Endothelial cell of hepatic sinusoid (primary cell): ENCODE results near the gene PDE1C.

Experiments used
- in situ Hi-C: cut with HindIII; loops from 2 replicates; pipeline ENCODE4 v1.10.0; 2017; ENCODE audit warnings: low sequenced_read_pairs

The PDE1C gene

DNA sequence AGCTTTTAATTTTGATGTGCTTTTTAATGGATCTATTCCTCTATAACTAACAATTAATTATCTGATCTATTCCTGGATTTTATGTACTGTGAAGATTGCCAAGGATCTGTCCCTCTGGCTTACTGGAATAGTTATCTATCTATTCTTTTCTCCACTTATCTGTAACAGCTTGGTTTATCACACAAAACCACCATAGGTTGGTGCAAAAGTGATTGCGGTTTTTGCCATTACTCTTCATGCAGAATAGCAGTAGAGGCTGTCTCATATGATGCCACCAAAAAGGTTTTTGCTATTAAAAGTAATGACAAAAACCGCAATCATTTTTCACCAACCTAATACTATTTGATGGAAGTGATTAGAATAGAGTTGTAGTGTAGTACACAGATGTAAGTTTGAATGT, 115.7 kb downstream of the PDE1C start:
- in situ Hi-C loops = no loop called here

DNA sequence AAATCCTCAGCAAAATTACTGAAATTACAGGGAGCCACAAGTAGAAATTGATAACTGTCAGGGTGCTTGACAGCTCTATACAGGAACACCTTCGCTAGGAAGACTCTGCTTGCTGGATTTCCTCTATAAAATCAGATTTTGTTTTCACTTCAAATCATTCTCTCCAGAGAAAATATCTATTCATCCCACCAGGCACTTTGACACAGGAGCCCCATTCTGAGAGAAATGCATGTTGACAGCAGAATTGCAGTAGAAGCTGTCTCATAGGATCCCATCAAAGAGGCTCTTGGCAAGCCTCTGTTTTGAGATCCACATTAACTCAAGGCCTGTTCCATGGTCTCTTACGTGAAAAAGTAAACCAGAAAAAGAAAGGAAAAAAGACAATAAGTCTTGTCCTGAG, 116.8 kb downstream of the PDE1C start:
- in situ Hi-C loops = no loop called here

DNA sequence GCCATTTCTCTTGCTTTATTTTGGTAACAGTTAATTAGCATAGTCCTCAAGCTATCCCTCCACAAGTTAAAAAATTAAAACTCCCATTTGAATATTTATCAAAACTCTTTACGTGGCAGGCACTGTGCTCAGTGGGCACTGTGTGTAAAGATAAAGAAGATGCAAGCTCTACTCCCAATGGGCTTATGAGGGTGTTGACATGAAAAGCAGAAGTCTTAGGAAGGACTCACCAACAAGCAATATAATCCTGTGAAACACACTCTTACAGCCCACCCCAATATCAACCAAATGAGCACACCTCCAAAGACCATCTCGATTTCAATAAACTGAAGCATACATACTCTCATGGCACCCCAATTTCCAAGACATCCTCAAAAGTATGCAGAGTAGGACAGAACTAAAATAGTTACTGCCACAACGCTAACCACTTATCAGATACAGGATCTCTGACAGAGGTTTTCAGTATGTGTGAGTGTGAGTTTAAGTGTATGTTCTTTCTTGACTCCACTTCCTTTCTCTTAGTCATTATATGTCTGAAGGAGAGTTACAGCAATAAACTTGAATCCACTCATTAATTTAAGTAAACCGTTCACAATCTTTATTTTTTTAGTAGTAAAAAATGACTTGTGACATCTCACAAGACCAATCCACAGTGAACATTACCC, 120.0 kb downstream of the PDE1C start:
- in situ Hi-C loops = no loop called here

DNA sequence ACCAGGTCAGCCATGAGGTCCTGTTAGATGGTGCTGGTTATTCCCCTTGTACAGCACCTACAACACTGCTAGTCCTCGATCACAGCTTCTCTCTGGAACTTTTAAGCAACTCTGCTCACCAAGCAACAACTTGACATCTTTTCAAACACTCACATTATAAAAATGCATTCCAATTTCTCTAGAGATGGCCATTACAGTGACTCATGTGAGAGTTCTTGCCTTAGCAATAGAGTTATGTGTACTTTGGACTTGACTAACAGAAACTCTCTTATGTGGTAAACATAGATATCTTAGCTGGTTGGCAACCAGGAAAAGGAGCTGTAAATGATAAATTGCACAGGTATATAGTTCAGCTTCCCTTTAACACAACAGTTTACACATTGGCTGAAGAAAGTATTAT, 122.2 kb downstream of the PDE1C start:
- in situ Hi-C loops = loop anchor here (10.0 kb wide), 1 partner anchor 507 kb away; no protein-coding TSS in a partner anchor

DNA sequence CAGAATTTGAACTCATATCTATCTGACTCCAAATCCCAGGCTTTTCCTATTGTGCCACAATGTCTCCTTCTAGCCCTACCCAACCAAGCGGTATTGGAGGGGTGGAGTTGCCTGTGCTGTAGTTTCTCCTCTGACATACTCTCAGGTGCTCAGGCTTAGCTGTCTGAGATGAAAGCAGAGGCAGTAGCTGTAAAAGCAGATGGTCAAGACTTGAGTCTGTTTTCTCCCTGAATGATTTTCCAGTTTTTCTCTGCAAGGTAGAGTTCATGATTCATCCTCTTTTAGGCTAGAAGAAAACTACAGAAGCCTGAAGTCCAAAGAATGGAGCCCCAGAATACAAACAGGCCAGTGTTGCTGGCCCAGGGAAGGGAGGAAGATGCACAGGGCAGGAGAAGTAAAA, 130.0 kb downstream of the PDE1C start:
- in situ Hi-C loops = loop anchor here (5.0 to 10.0 kb wide), 2 partner anchors 42 to 515 kb away; no protein-coding TSS in a partner anchor

DNA sequence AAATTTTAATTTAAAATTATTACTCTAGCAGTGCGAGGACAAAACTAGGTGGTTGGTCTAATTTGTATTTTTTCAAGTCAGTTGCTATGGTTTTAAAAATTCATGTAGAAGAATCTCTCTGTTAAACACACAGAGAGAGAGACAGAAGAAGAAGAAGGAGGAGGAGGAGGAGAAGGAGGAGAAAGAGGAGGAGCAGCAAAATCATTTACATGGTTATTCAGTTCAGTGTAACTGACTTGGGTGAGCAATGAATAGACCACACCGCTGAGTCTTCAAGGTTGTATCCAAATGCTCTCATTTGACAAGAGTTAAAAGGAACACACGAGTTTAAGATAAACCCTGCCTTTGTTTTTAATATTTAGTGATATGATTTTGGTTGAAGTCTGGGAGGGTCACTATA, 131.1 kb downstream of the PDE1C start:
- in situ Hi-C loops = no loop called here

DNA sequence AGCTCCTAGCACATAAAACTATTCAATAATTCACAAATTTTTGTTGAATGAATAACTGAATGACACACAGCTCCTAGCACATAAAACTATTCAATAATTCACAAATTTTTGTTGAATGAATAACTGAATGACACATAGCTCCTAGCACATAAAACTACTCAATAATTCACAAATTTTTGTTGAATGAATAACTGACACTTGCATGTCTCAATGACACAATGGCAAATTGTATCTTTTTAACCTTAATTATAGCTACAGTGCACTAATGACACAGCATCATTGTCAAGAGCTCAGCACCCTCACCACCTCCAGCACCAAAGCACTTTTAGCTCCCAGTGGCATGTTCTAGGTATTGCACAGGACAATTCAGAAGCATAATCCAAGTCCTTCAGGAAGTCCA, 131.6 kb downstream of the PDE1C start:
- in situ Hi-C loops = no loop called here

DNA sequence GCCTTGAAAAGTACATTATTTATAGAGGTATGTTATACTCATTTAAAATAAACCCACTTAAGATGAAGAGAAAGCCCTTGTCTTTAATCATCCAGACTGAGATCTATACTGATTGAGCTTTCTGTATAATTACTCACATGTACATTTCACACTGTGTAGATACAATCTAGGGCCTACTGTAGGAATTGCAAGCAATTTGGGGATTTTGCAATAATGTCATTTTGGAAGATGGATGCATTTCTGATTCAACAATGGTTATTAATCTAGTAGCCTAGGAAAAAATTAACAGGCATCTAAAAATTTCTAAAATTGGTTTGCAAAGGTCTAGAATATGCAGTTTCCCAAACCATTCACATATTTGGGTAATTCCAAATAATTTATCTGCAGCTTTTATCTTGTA, 132.2 kb downstream of the PDE1C start:
- in situ Hi-C loops = no loop called here

DNA sequence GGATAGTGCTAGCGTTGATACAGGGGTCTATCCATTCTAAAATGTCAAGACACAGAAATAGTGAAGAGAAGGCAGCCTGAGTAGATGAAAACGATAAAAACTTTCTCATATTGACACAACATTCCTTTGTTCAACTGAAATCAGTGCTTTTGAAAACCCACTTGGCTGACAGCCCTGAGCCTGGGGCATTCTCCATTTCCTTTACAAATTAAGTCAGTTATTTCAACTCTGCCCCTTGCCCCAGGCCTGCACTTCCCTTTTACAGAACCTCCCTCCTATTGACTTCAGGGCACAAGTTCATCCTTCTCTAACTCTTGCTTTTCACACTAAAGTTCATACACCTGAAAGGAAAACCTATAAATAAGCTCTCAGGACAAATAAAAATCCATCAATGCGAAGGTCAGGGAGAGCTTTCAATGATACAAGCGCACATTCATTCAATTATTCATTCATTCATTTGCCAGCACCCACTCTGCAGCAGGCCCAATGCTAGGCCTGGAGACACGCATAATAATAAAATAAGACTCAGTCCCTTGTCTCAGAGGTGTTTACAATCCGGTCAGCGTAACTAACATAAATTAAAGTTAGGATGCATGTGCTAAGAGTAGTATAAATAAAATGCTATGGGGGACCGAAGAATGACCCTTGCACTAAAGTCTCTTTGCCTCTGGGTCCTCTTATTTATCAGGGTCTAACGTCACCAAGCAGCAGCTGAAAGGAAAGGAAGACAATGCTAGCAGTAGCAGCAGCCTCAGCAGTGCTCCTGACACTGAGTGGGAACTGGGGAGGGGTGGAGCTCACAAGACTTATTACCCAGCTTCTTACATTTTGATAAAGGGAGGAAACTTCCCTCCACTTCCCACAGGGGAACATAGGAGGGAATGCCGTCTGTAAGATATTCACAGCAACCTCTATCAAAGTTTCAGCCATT, 134.8 kb downstream of the PDE1C start:
- in situ Hi-C loops = no loop called here

DNA sequence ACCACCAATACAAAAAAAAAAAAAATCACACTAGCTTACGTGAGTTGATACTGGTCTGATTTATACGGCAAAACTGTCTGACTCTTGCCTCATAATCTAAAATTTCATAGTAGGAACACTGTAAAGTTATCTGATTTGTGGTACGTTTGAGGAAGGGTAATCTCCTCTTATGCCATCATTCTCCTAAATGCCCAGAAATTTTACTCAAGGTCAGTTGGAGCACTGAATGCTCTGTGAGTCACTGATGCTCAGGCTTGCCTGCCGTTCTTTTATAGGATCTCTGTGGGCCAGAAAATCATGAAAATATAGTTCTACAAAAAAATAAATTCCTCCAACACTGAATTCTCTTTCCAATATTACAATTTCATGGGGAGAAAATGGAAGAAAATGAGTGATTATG, 135.7 kb downstream of the PDE1C start:
- in situ Hi-C loops = no loop called here

DNA sequence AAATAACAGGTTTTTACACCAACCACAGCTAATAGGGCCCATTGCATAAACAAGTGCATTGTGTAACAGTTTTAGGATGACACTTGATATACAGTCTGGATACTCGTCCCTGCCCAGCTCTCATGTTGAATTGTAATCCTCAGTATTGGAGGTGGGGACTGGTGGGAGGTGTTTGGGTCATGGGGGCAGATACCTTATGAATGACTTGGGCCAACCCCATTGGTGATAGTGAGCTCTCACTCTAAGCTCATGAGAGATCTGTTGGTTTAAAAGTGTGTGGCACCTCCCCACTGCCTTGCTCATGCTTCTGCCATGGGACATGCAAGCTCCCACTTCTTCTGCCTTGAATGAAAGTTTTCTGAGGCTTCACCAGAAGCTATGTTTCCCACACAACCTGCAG, 136.7 kb downstream of the PDE1C start:
- in situ Hi-C loops = no loop called here

DNA sequence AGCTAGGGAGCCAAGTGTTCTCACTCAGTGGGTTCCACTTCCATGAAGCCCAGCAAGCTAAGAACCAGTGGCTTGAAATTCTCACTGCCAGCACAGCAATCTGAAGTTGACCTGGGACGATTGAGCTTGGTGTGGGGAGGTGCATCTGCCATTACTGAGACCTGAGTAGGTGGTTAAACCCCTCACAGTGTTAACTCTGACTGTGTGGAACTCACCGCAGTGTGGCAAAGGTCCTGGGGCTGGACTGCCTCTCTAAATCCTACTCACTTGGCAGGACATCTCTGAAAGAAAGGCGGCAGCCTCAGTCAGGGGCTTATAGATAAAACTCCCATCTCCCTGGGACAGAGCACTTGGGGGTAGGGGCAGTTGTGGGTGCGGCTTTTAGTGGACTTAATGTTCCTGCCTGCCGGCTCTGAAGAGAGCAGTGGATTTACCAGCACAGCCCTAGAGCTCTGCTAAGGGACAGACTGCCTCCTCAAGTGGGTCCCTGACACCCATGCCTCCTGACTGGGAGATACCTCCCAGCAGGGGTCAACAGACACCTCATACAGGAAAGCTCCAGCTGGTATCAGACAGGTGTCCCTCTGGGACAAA, 143.1 kb downstream of the PDE1C start:
- in situ Hi-C loops = no loop called here

DNA sequence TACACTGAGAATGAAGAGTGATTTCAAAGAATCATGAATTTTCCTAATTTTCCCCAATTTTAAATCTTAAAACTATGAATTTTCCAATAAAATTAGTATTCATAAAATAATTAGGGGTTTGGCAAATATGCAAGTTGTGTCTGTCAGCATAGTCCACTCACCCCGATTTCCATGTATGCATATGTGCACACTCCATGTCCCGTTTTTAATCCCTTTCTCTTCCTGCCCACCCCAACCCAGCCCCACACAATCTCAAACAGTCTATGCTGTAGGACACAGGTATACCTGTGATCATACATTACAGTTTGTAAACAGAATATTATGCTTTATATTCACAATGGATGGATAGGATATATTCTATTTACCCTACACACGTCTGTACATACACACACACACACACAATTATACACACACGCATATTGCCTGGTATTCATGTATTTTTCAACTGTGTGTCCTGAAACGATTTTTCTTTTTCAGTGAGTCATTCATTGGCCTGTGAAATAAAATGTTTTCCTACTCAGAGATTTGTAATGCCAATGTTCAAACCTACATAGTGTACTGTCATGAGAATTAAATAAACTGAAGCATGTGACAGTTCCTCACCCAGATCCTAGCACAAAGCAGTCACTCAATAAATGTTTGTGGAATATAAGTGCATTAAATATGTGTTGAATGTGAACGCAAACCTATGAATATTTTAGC, 144.3 kb downstream of the PDE1C start:
- in situ Hi-C loops = no loop called here

DNA sequence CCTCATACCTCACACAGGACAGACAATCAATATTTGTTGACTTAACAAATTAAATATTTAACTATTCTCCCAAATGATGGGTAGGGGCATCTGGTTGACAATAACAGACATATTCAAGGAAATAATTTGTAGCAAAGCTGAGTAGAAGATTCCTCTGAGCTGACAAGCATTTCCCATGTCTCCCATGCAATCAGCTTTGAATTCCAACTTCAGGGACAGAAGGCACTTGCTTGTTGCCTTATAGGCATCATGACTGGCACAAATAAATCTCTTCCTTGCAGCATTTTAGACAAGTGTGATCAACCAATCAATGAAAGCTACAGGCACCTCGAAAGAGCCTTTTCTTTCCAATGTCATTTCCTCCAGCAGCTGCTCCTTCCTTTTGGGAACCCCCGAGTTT, 146.0 kb downstream of the PDE1C start:
- in situ Hi-C loops = no loop called here

DNA sequence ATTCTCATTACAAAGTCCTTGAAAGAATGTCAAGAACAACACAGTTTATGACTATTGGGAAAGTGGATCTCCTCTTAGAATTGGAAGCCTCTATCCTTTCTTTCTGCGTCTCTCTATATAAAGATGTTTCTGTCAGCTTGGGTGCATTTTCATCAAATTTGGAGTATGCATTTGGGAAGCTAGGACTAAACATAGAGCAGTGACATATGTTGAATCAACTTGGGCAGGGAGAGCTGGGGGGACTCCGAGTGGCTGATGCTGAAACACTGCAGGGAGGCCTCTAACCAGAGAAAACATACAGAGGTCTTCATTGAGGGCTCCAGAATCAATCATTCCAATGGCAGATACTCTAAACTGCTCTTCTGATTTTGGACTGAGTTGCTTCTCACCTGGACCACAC, 147.4 kb downstream of the PDE1C start:
- in situ Hi-C loops = no loop called here

DNA sequence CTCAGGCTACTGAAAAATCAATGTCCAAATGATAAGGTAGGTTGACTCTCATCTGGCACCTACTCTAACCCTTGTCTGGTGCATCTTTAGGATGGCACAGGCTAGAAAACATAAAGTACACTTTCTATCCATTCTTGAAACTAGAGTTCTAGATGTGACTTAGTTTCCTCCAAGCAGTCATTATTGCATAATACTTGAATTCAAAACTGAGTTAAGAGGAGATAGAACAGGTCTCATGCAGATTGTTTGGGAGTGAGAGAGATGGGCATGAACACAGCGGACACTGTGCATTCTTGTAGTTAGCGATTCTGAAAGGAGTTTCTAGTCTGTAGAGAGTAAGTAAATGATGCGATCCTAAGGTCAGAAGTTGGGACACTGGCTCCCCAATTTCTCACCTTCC, 149.2 kb downstream of the PDE1C start:
- in situ Hi-C loops = no loop called here

DNA sequence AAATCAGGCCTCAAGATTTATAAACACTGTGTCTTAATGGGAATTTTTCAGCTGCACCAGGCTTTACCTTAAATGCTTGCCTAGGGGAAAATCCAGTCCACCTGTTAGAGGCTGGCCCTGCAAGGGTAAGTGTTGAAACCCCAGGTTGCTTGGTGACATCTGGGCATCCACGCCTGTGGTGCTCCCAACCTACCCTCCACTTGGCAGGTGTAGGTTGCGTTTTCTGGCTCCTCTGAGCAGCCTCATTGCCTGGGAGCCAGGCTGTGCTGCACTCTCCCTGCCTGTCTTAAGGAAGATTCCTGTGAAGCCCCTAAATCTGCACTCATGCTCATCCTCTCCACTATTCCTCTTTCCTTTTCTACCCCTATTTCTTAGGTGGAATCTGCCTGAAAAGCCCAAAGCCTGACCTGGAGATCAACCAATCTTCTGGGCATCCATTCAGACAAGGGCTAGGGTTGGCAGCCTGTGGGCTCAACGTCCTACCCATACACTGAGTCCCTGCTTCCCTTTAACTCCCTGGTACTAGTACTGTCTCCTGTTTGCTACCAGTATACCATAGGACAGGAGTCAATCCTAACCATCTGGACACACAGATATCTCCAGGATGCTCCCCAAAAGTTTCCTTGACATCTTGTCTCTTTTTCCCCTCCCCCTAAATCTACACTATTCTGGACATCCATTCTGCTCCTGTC, 150.4 kb downstream of the PDE1C start:
- in situ Hi-C loops = no loop called here

DNA sequence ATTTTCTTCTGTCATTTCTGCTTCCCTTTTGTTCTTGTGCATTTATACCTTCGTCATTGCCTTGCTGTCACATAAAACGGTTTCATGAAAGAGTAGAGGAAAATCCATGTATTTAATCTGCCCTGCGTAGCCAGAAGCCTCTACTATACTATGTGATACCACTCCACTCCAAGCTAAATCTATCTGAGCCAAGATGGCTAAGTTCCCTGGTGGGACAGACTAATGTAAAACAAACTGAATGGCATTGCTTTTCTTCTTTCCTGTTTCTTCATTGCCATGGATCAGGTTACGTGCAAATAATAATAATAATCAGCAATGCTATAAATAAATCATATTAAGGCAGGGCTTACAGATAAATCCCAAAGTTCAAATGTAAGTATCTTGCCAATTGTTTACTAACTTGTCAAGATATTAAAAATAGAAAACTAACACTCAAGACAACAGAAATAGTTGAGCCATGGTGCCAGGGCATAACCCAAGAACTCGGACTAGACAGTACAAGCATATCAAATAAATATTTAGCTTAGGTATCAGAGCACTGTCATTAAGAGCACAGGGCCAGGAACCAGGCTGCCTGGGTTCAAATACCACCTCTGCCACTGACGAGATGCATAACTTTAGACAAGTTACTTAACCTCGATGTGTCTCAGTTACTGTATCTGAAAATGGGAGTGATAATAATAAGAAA, 151.4 kb downstream of the PDE1C start:
- in situ Hi-C loops = no loop called here

DNA sequence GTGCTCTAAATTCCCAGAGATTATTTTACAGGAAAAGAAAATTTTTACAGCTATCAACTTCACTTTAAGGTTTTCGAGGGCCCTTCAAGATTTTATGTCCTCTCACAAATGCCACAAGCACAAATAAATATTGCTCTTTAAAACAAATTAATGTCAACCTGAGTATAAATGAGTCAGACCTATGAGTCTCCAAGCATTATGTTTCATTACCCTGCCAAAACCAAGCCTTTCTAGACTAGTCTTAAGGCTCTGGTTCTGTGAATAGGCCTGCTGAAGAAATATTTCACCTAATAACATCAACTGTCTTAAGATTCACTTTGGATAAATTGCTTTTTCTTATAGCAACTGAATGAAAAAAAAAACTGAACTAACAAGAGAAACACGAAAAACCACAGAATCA, 153.0 kb downstream of the PDE1C start:
- in situ Hi-C loops = no loop called here

DNA sequence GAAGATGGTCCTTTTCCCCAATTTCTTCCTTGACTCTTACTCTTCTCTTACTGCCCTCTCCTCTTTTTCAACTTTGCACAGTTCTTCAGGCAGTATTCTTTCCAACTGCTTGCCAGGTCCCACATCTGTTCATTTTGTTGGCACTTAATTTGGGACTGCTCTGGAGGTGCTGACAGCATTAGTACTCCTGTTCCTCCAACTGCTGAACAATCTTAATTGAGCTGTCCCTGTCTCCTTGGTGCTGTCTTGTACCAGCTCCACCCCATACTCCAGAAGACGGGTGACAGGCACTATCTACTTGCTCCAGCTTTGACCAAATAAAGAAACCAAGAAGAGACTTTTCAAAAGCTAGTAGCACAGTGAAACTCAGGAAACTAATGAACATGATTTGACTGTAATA, 160.0 kb downstream of the PDE1C start:
- in situ Hi-C loops = no loop called here
